Glutamatergic neuron (in vitro differentiated cells): ENCODE results near the gene RNASE8. TPM values are rescaled to one million over a fixed set of nuclear protein-coding genes. Genes with fewer than 3 reads are reported as not detected.

Source experiments
- DNase-seq: peaks from one replicate; pipeline ENCODE4 v3.0.0; 2022
- H3K27ac Mint-ChIP-seq: one replicate; pipeline ENCODE4 v1.8.0; 2020; ENCODE audit warnings: mild to moderate bottlenecking, mixed read lengths, inconsistent platforms; ENCODE audit not compliant: unreplicated experiment
- H3K27me3 Mint-ChIP-seq: one replicate; pipeline ENCODE4 v1.8.0; 2020; ENCODE audit warnings: mild to moderate bottlenecking, moderate library complexity, mixed read lengths, inconsistent platforms; ENCODE audit not compliant: unreplicated experiment
- H3K36me3 Mint-ChIP-seq: one replicate; pipeline ENCODE4 v1.8.0; 2020; ENCODE audit warnings: mild to moderate bottlenecking, mixed read lengths, inconsistent platforms; ENCODE audit not compliant: unreplicated experiment
- H3K4me1 Mint-ChIP-seq: one replicate; pipeline ENCODE4 v1.8.0; 2020; ENCODE audit warnings: mild to moderate bottlenecking, low read depth, mixed read lengths, inconsistent platforms; ENCODE audit not compliant: unreplicated experiment
- H3K4me3 Mint-ChIP-seq: one replicate; pipeline ENCODE4 v1.8.0; 2020; ENCODE audit warnings: mild to moderate bottlenecking, mixed read lengths, inconsistent platforms; ENCODE audit not compliant: unreplicated experiment
- H3K9me3 Mint-ChIP-seq: one replicate; pipeline ENCODE4 v1.8.0; 2020; ENCODE audit warnings: mild to moderate bottlenecking, moderate library complexity, mixed read lengths, inconsistent platforms; ENCODE audit not compliant: unreplicated experiment
- CTCF ChIP-seq: fragments of 200-600 bp; sonication (generic); IDR thresholded peaks from one replicate; pipeline ENCODE4 v1.5.0; 2021; ENCODE audit not compliant: partially characterized antibody, unreplicated experiment
- total RNA-seq: library from RNA; stranded (reverse); fragmentation: NEBNext Ultra II Directional; extraction: Animal tissue kit (Norgen Biotek cat#: 25700); gene quantifications from one replicate; pipeline ENCODE4 v1.2.1, GENCODE V29; 2021; ENCODE audit not compliant: unreplicated experiment

Gene RNASE8
- total RNA-seq, 1 donor from 2014 or later = not detected

DNA sequence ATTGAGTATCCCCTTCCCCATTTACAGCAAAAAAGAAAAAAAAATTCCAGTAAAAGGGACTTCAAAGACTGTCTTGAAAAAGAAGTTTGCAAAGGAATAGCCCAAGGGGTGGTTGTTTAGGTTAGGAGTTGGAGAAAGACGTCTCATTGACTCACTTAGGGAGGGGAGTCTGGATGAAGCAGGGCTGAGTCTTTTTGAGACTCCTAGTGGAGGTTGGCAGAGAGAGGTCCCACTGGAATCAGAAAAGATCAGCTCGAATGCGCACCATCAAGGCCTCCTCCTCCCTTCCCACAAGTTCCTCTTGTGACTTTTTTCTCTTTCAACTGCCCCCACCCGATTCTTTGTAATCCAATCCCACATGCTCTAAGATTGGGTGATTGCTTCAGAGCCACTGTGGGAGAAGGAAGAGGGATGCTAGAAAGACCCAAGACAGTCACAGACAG is 14.4 kb downstream of the RNASE8 start:
- peaks cover 19% of the 10 kb centered on the region for H3K9me3 Mint-ChIP-seq
- peaks cover 14% of the 10 kb centered on the region for H3K36me3 Mint-ChIP-seq
- no peak for TF ChIP-seq CTCF
- peaks cover 23% of the 10 kb centered on the region for H3K27me3 Mint-ChIP-seq
- peak overlapping the region; percentile 78 for H3K27ac Mint-ChIP-seq
- peak overlapping the region; percentile 87 for H3K4me3 Mint-ChIP-seq
- peaks cover 18% of the 10 kb centered on the region for H3K4me1 Mint-ChIP-seq
- DNase-seq = no peak

GRCh38 chr14:21072781-21073339 is 15.2 kb downstream of the RNASE8 start:
- DNase-seq = no peak
- Mint-ChIP-seq H3K36me3 (peaks cover 18% of the 10 kb centered on the region), H3K4me1 (peaks cover 18% of the 10 kb centered on the region), H3K4me3 (peak overlapping the region; percentile 87), H3K9me3 (peaks cover 19% of the 10 kb centered on the region), H3K27ac (peak overlapping the region; percentile 78), H3K27me3 (peaks cover 28% of the 10 kb centered on the region)
- TF ChIP-seq CTCF = no peak

- Mint-ChIP-seq H3K4me1 (peaks cover 16% of the 10 kb centered on the region), H3K9me3 (peaks cover 12% of the 10 kb centered on the region), H3K27ac (no peak overlapping the region), H3K4me3 (no peak overlapping the region), H3K36me3 (peaks cover 18% of the 10 kb centered on the region), H3K27me3 (peaks cover 28% of the 10 kb centered on the region)
- no peak for DNase-seq
- no peak for TF ChIP-seq CTCF
Measured at GRCh38 chr14:21073921-21074320, 16.3 kb downstream of the RNASE8 start.

- H3K36me3 Mint-ChIP-seq = peaks cover 18% of the 10 kb centered on the region
- TF ChIP-seq CTCF = no peak
Measured at GRCh38 chr14:21074398-21075272, 17.0 kb downstream of the RNASE8 start.

More at GRCh38 chr14:21074398-21075272, 17.0 kb downstream of the RNASE8 start:
- Mint-ChIP-seq H3K27ac (no peak overlapping the region), H3K4me3 (no peak overlapping the region), H3K4me1 (peaks cover 13% of the 10 kb centered on the region), H3K9me3 (peaks cover 12% of the 10 kb centered on the region), H3K27me3 (peaks cover 25% of the 10 kb centered on the region)
- no peak for DNase-seq
